Osteocyte (in vitro differentiated cells): ENCODE measurements around the gene TANGO6. TPM values are rescaled to one million over a fixed set of nuclear protein-coding genes. Genes with fewer than 3 reads are reported as not detected.

ENCODE experiments used
- DNase-seq: peaks from one replicate; pipeline ENCODE4 v3.0.0; 2021; ENCODE audit warnings: mixed read lengths; ENCODE audit not compliant: unreplicated experiment; ENCODE audit errors: extremely low spot score
- H3K27ac Mint-ChIP-seq: one replicate; pipeline ENCODE4 v1.8.0; 2021; ENCODE audit warnings: mild to moderate bottlenecking, mixed read lengths; ENCODE audit not compliant: unreplicated experiment
- H3K27me3 Mint-ChIP-seq: one replicate; pipeline ENCODE4 v1.8.0; 2021; ENCODE audit warnings: mixed read lengths; ENCODE audit not compliant: unreplicated experiment
- H3K36me3 Mint-ChIP-seq: one replicate; pipeline ENCODE4 v1.8.0; 2021; ENCODE audit warnings: mixed read lengths; ENCODE audit not compliant: unreplicated experiment
- H3K4me1 Mint-ChIP-seq: one replicate; pipeline ENCODE4 v1.8.0; 2021; ENCODE audit warnings: mixed read lengths; ENCODE audit not compliant: unreplicated experiment
- H3K4me3 Mint-ChIP-seq: one replicate; pipeline ENCODE4 v1.8.0; 2021; ENCODE audit warnings: mild to moderate bottlenecking, moderate library complexity, mixed read lengths; ENCODE audit not compliant: unreplicated experiment
- H3K9me3 Mint-ChIP-seq: one replicate; pipeline ENCODE4 v1.8.0; 2021; ENCODE audit warnings: mixed read lengths; ENCODE audit not compliant: unreplicated experiment
- total RNA-seq: library from RNA; stranded (reverse); gene quantifications from 2 replicates; pipeline ENCODE4 v1.2.1, GENCODE V29; 2021
- TF ChIP-seq, protein P1 (sequence below): fragments of 200-600 bp; sonication (generic); IDR thresholded peaks from 2 replicates; pipeline ENCODE4 v1.5.0; 2021; ENCODE audit warnings: antibody characterized with exemption, mild to moderate bottlenecking, moderate library complexity

Gene TANGO6
- total RNA-seq, 1 donor from 2014 or later = 11.9 TPM

DNA sequence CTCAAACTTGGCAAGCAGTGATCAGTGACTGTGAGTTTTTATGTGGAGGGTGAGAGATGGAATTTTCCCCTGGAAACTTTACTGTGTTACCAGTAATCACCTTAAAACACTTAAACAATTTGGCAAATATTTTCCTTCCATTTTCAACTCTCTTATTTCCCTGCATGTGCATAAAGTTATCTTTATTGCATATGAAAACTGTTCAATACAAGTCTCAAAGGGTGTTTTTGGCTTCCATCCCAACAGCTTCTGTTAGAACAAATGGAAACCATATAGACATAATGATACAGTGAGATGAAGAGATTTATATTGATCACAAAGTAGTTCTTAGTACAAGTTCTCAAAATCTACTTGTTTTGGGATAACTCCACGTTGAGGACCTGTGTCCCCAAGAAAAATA lies 36.4 kb upstream of the TANGO6 start:
- Mint-ChIP-seq H3K27me3 (no peaks in the 10 kb centered on the region), H3K9me3 (no peaks in the 10 kb centered on the region), H3K36me3 (no peaks in the 10 kb centered on the region), H3K4me1 (peaks cover 12% of the 10 kb centered on the region), H3K27ac (no peak overlapping the region), H3K4me3 (no peak overlapping the region)
- TF ChIP-seq, protein P1, sequence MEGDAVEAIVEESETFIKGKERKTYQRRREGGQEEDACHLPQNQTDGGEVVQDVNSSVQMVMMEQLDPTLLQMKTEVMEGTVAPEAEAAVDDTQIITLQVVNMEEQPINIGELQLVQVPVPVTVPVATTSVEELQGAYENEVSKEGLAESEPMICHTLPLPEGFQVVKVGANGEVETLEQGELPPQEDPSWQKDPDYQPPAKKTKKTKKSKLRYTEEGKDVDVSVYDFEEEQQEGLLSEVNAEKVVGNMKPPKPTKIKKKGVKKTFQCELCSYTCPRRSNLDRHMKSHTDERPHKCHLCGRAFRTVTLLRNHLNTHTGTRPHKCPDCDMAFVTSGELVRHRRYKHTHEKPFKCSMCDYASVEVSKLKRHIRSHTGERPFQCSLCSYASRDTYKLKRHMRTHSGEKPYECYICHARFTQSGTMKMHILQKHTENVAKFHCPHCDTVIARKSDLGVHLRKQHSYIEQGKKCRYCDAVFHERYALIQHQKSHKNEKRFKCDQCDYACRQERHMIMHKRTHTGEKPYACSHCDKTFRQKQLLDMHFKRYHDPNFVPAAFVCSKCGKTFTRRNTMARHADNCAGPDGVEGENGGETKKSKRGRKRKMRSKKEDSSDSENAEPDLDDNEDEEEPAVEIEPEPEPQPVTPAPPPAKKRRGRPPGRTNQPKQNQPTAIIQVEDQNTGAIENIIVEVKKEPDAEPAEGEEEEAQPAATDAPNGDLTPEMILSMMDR = no peak
- DNase-seq = no peak

DNA sequence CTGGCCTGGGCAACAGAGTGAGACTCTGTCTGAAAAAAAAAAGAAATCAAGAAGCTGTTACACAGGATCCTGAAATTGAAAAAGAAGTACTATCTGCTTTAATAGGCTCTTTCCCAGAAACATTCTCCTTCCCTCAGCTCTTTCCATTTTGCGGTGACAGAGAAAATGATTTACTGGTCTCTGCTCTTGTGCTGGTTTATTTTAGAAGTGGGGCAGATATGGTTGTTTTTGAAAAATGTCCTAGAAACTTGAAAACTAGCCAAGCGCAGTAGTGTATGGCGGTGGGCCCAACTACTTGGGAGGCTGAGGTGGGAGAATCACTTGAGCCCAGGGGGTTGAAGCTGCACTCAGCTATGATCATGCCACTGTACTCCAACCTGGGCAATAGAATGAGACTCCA lies 28.8 kb upstream of the TANGO6 start:
- H3K4me3 Mint-ChIP-seq = no peak overlapping the region
- TF ChIP-seq, protein P1 = no peak
- H3K9me3 Mint-ChIP-seq = peaks cover 3% of the 10 kb centered on the region
- no peak for DNase-seq
- no peaks in the 10 kb centered on the region for H3K27me3 Mint-ChIP-seq
- no peaks in the 10 kb centered on the region for H3K36me3 Mint-ChIP-seq
- H3K4me1 Mint-ChIP-seq = peaks cover 7% of the 10 kb centered on the region
- no peak overlapping the region for H3K27ac Mint-ChIP-seq

GRCh38 chr16:68823401-68824135 lies 19.8 kb upstream of the TANGO6 start:
- H3K27ac Mint-ChIP-seq = peak overlapping the region; percentile 94
- H3K4me3 Mint-ChIP-seq = peak overlapping the region; percentile 26
- H3K36me3 Mint-ChIP-seq = no peaks in the 10 kb centered on the region
- peaks cover 33% of the 10 kb centered on the region for H3K4me1 Mint-ChIP-seq
- H3K27me3 Mint-ChIP-seq = no peaks in the 10 kb centered on the region
- TF ChIP-seq, protein P1 = no peak
- no peak for DNase-seq
- H3K9me3 Mint-ChIP-seq = peaks cover 5% of the 10 kb centered on the region

- no peaks in the 10 kb centered on the region for H3K36me3 Mint-ChIP-seq
- no peak overlapping the region for H3K4me3 Mint-ChIP-seq
- H3K9me3 Mint-ChIP-seq = peaks cover 6% of the 10 kb centered on the region
- H3K4me1 Mint-ChIP-seq = peaks cover 33% of the 10 kb centered on the region
- no peaks in the 10 kb centered on the region for H3K27me3 Mint-ChIP-seq
- no peak overlapping the region for H3K27ac Mint-ChIP-seq
- TF ChIP-seq, protein P1 = no peak
- DNase-seq = no peak
Measured at GRCh38 chr16:68825427-68825826, 17.9 kb upstream of the TANGO6 start.

DNA sequence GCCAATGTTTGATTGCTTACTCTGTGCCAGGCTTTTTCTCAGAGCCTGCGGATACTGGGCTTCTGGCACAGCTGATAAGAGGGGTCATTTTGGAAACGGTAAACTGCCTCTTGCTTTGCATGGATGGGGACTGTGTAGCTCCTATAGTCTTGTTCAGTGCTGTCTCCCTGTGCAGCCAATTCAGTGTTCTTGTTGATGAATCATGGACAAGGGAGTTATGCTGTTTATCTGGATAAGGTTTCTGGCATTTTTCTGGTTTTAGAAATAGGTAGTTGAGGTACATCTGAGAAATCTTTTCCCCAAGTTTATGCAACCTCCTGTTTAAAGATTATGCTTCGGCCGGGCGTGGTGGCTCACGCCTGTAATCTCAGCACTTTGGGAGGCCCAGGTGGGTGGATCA lies 16.7 kb upstream of the TANGO6 start:
- Mint-ChIP-seq H3K36me3 (no peaks in the 10 kb centered on the region), H3K27me3 (no peaks in the 10 kb centered on the region), H3K4me1 (peaks cover 33% of the 10 kb centered on the region), H3K27ac (no peak overlapping the region), H3K4me3 (no peak overlapping the region), H3K9me3 (peaks cover 9% of the 10 kb centered on the region)
- TF ChIP-seq, protein P1 = no peak
- no peak for DNase-seq
